Panc1 (cell line): ENCODE measurements around the gene KCNMA1. TPM values are rescaled to one million over a fixed set of nuclear protein-coding genes. Genes with fewer than 3 reads are reported as not detected.

Source experiments
- ATAC-seq: fragments of 200-7000 bp; cut with Tn5 transposase; 2 replicates; pipeline ENCODE4 v1.9.1; 2020; ENCODE audit warnings: mild to moderate bottlenecking, moderate library complexity
- BruUV-seq: library from RNA; stranded (reverse); fragments of 400-500 nt; replicated peaks from 2 replicates; lab custom pipeline; 2021; lab: Mats Ljungman, UMichigan
- CTCF ChIA-PET: fragments of 300-600 bp; sonication (Branson Sonifier 250); formaldehyde crosslinking; loops from one replicate; lab custom pipeline; 2022; ENCODE audit warnings: antibody characterized with exemption; lab: Charles Lee
- POLR2A ChIA-PET: fragments of 300-600 bp; sonication (Branson Sonifier 250); formaldehyde crosslinking; loops from one replicate; lab custom pipeline; 2022; ENCODE audit warnings: antibody characterized with exemption; lab: Charles Lee
- DNase-seq: peaks from one replicate; pipeline ENCODE4 v3.0.0-alpha.2; 2010; ENCODE audit warnings: low read depth, low spot score
- H3K27ac ChIP-seq: 2 replicates; pipeline ENCODE4 v1.5.1; 2011; ENCODE audit warnings: mild to moderate bottlenecking, low read length, inconsistent platforms
- H3K27me3 ChIP-seq: fragments of 200-500 bp; sonication (Bioruptor generic); 2 replicates; pipeline ENCODE4 v1.6.0; 2014; ENCODE audit warnings: low read length, inconsistent platforms; ENCODE audit not compliant: control insufficient read depth, insufficient read depth
- H3K36me3 ChIP-seq: fragments of 200-500 bp; sonication (Bioruptor generic); 2 replicates; pipeline ENCODE4 v1.5.1; 2014; ENCODE audit warnings: inconsistent platforms, mild to moderate bottlenecking, low read length, moderate library complexity; ENCODE audit not compliant: control insufficient read depth, insufficient read depth
- H3K4me1 ChIP-seq: 2 replicates; pipeline ENCODE4 v1.5.1; 2011; ENCODE audit warnings: inconsistent platforms, mild to moderate bottlenecking, low read length, moderate library complexity; ENCODE audit not compliant: control insufficient read depth, insufficient read depth
- H3K4me3 ChIP-seq, 2 experiments: 2 replicates each; pipeline ENCODE4 v1.5.1; 2011 to 2012; ENCODE audit warnings: low read depth in 2 of 2, low read length in 2 of 2, mild to moderate bottlenecking in 2 of 2, inconsistent platforms in 1 of 2, moderate library complexity in 1 of 2
- H3K9me3 ChIP-seq: fragments of 200-500 bp; sonication (Bioruptor generic); 2 replicates; pipeline ENCODE4 v1.5.1; 2014; ENCODE audit warnings: low read depth, mild to moderate bottlenecking, inconsistent platforms, low read length, moderate library complexity; ENCODE audit not compliant: control insufficient read depth, insufficient read depth
- POLR2AphosphoS5 ChIP-seq: IDR thresholded peaks from 2 replicates; pipeline ENCODE4 v1.6.1; 2012; ENCODE audit warnings: mild to moderate bottlenecking, low read depth, low read length, moderate library complexity
- REST ChIP-seq, 2 experiments: IDR thresholded peaks; 2 replicates each; pipeline ENCODE4 v1.6.1; 2011 to 2012; ENCODE audit warnings: low read depth in 2 of 2, control low read depth in 1 of 2, low read length in 1 of 2, mild to moderate bottlenecking in 1 of 2, moderate library complexity in 1 of 2; ENCODE audit not compliant: insufficient read depth in 1 of 2
- SIN3A ChIP-seq: IDR thresholded peaks from 2 replicates; pipeline ENCODE4 v1.6.1; 2012; ENCODE audit warnings: low read depth, mild to moderate bottlenecking, low read length, moderate library complexity, borderline replicate concordance; ENCODE audit not compliant: insufficient read depth
- TCF7L2 ChIP-seq: IDR thresholded peaks from 2 replicates; pipeline ENCODE4 v1.6.1; 2011; ENCODE audit warnings: mild to moderate bottlenecking, low read depth, low read length, inconsistent platforms
- in situ Hi-C: cut with HindIII; loops from 2 replicates; pipeline ENCODE4 v1.10.0; 2016; ENCODE audit warnings: low sequenced_read_pairs, low pct_unique_long_range_greater_than_20kb
- intact Hi-C: fragments of 100-400 bp; cut with micrococcal nuclease; formaldehyde crosslinking; loops from one replicate; pipeline ENCODE4 v1.10.0; 2022; ENCODE audit not compliant: unreplicated experiment
- total RNA-seq: library from RNA; stranded (reverse); gene quantifications from one replicate; pipeline ENCODE4 v1.2.1, GENCODE V29; 2021; ENCODE audit not compliant: unreplicated experiment
- TF ChIP-seq, protein P1 (sequence below): fragments of 450-650 bp; IDR thresholded peaks from 2 replicates; pipeline ENCODE4 v1.5.1; 2017; ENCODE audit warnings: mild to moderate bottlenecking

KCNMA1 gene
- total RNA-seq, 1 experiment from 2014 or later, result 91.9 TPM

DNA sequence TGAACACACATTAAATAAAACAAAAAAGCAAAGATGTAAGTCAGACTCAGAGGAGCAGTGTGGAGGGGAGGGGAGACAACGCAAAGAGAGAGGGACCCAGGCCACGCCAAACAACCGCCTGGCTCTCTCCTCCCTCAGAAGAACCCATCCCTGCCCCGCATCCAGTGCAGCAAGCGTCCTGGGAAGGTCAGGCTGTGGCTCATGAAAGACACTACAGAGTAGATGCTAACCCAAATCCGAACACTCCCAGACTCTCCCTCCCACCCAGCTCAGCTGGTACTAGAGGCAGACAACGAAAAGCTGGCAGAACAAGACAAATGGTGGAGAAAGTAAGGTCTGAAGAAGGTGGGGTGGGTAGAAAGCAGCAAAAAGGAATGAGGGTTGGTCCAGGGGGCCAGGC lies 39.0 kb downstream of the KCNMA1 start:
- intact Hi-C loops (no loop called here), in situ Hi-C loops (no loop called here)
- no peaks in the 10 kb centered on the region for H3K9me3 ChIP-seq
- BruUV-seq, result no TSS peak
- POLR2A ChIA-PET, result no interaction called here
- no peak for DNase-seq
- no peaks in the 10 kb centered on the region for H3K27me3 ChIP-seq
- CTCF ChIA-PET, result no interaction called here
- no peak overlapping the region for H3K4me3 ChIP-seq
- no peak for ATAC-seq
- H3K36me3 ChIP-seq, result no peaks in the 10 kb centered on the region
- peak overlapping the region; percentile 24; the same call in 1 of the 2 replicates for H3K27ac ChIP-seq
- TF ChIP-seq REST (IDR thresholded peaks at IDR 0.05; ENCODE audit: insufficient read depth in 1 of 2, low read depth in 2 of 2, low read length in 1 of 2), result no peak
- TF ChIP-seq, protein P1, sequence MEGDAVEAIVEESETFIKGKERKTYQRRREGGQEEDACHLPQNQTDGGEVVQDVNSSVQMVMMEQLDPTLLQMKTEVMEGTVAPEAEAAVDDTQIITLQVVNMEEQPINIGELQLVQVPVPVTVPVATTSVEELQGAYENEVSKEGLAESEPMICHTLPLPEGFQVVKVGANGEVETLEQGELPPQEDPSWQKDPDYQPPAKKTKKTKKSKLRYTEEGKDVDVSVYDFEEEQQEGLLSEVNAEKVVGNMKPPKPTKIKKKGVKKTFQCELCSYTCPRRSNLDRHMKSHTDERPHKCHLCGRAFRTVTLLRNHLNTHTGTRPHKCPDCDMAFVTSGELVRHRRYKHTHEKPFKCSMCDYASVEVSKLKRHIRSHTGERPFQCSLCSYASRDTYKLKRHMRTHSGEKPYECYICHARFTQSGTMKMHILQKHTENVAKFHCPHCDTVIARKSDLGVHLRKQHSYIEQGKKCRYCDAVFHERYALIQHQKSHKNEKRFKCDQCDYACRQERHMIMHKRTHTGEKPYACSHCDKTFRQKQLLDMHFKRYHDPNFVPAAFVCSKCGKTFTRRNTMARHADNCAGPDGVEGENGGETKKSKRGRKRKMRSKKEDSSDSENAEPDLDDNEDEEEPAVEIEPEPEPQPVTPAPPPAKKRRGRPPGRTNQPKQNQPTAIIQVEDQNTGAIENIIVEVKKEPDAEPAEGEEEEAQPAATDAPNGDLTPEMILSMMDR, result no peak
- TF ChIP-seq TCF7L2, result no peak
- TF ChIP-seq POLR2AphosphoS5, result no peak
- no peak for TF ChIP-seq SIN3A
- peaks cover 35% of the 10 kb centered on the region for H3K4me1 ChIP-seq

GRCh38 chr10:77597560-77597959 lies 40.0 kb downstream of the KCNMA1 start:
- CTCF ChIA-PET, result no interaction called here
- no TSS peak for BruUV-seq
- Histone ChIP-seq H3K4me1 (peaks cover 35% of the 10 kb centered on the region), H3K36me3 (no peaks in the 10 kb centered on the region), H3K27ac (no peak overlapping the region), H3K9me3 (no peaks in the 10 kb centered on the region), H3K4me3 (no peak overlapping the region), H3K27me3 (no peaks in the 10 kb centered on the region)
- intact Hi-C loops (no loop called here), in situ Hi-C loops (no loop called here)
- no peak for ATAC-seq
- POLR2A ChIA-PET, result no interaction called here
- no peak for DNase-seq
- TF ChIP-seq POLR2AphosphoS5 (no peak), TCF7L2 (no peak), REST (IDR thresholded peaks at IDR 0.05; ENCODE audit: insufficient read depth in 1 of 2, low read depth in 2 of 2, low read length in 1 of 2) (no peak), SIN3A (no peak)
- TF ChIP-seq, protein P1, result no peak
